ENCODE data around the gene MYH16.
"Not testable (repeated sequence)": the region's sequence is repeated elsewhere in the genome, so short reads cannot be mapped to it uniquely, and the experiment has no call there.

The MYH16 gene

DNA sequence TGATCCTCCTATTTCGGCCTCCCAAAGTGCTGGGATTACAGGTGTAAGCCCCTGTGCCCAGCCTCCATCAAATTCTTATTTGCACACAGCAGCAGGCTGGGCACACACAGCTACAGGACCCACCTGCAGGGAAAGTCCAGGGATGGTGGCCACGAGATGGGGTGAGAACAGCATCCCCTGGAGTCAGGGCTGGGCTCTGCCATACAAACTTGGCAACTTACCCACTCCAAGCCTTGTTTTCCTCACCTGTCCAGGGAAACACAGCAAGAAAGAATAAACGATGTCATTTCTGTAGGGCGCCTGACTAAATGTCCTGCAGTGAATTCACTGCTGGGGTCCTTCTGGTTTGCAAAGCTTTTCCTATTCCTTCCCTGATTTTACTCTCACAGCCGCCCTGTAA lies 5.5 kb downstream of the MYH16 start:
- no peak overlapping the region for H2AFZ ChIP-seq (ENCODE audit: low read depth)
- no peaks in the 10 kb centered on the region for H3K27me3 ChIP-seq (ENCODE audit: insufficient read depth, low read depth)
- H3K36me3 ChIP-seq (ENCODE audit: insufficient read depth), result no peaks in the 10 kb centered on the region
- H4K20me1 ChIP-seq (ENCODE audit: insufficient read depth), result no peaks in the 10 kb centered on the region
- H3K79me2 ChIP-seq (ENCODE audit: insufficient read depth, low read depth), result no peaks in the 10 kb centered on the region
- no peak overlapping the region for H3K4me2 ChIP-seq
- no peak overlapping the region for H3K9ac ChIP-seq
- H3K27ac ChIP-seq, result no peak overlapping the region
- TF ChIP-seq CTCF (conservative IDR thresholded peaks at IDR 0.05; ENCODE audit: low read depth, low read length), result no peak
- no peaks in the 10 kb centered on the region for H3K4me1 ChIP-seq (ENCODE audit: low read depth, poor library complexity, severe bottlenecking)
- no peak overlapping the region for H3K4me3 ChIP-seq (IDR thresholded peaks at IDR 0.05; ENCODE audit: insufficient read depth, low read depth, low read length)

DNA sequence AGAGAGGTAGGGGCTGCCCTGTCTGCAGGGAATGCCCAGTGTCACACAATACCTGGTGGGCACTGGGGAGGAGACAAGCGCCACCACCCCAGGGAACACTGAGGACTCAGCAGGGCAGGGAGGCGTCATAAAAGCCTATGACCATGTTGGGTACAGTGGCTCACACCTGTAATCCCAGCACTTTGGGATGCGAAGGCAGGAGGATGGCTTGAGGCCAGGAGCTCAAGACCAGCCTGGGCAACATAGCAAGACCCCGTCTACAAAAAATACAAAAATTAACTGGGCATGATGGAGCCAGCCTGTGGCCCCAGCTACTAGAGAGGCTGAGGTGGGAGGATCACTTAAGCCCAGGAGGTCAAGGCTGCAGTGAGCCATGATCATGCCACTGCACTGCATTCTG lies 11.5 kb downstream of the MYH16 start:
- H3K27me3 ChIP-seq (ENCODE audit: insufficient read depth, low read depth); H4K20me1 ChIP-seq (ENCODE audit: insufficient read depth); H3K4me1 ChIP-seq (ENCODE audit: low read depth, poor library complexity, severe bottlenecking); H3K9ac ChIP-seq; H2AFZ ChIP-seq (ENCODE audit: low read depth); H3K36me3 ChIP-seq (ENCODE audit: insufficient read depth); H3K79me2 ChIP-seq (ENCODE audit: insufficient read depth, low read depth); H3K27ac ChIP-seq; H3K4me3 ChIP-seq (IDR thresholded peaks at IDR 0.05; ENCODE audit: insufficient read depth, low read depth, low read length); H3K4me2 ChIP-seq: not testable (repeated sequence)

GRCh38 chr7:99287779-99288534 lies 15.3 kb downstream of the MYH16 start:
- no peak overlapping the region for H3K4me3 ChIP-seq (IDR thresholded peaks at IDR 0.05; ENCODE audit: insufficient read depth, low read depth, low read length)
- H2AFZ ChIP-seq (ENCODE audit: low read depth), result no peak overlapping the region
- H3K4me2 ChIP-seq, result no peak overlapping the region
- no peak overlapping the region for H3K27ac ChIP-seq
- H3K27me3 ChIP-seq (ENCODE audit: insufficient read depth, low read depth), result no peaks in the 10 kb centered on the region
- TF ChIP-seq CTCF (conservative IDR thresholded peaks at IDR 0.05; ENCODE audit: low read depth, low read length), result no peak
- no peak overlapping the region for H3K9ac ChIP-seq
- no peaks in the 10 kb centered on the region for H3K79me2 ChIP-seq (ENCODE audit: insufficient read depth, low read depth)
- H3K4me1 ChIP-seq (ENCODE audit: low read depth, poor library complexity, severe bottlenecking), result no peaks in the 10 kb centered on the region
- H3K36me3 ChIP-seq (ENCODE audit: insufficient read depth), result no peaks in the 10 kb centered on the region
- H4K20me1 ChIP-seq (ENCODE audit: insufficient read depth), result no peaks in the 10 kb centered on the region

GRCh38 chr7:99289185-99289584 lies 16.5 kb downstream of the MYH16 start:
- H4K20me1 ChIP-seq (ENCODE audit: insufficient read depth), result no peaks in the 10 kb centered on the region
- H3K9ac ChIP-seq, result no peak overlapping the region
- no peak overlapping the region for H3K4me3 ChIP-seq (IDR thresholded peaks at IDR 0.05; ENCODE audit: insufficient read depth, low read depth, low read length)
- no peaks in the 10 kb centered on the region for H3K36me3 ChIP-seq (ENCODE audit: insufficient read depth)
- TF ChIP-seq CTCF (conservative IDR thresholded peaks at IDR 0.05; ENCODE audit: low read depth, low read length), result no peak
- no peaks in the 10 kb centered on the region for H3K27me3 ChIP-seq (ENCODE audit: insufficient read depth, low read depth)
- no peak overlapping the region for H2AFZ ChIP-seq (ENCODE audit: low read depth)
- H3K4me2 ChIP-seq, result no peak overlapping the region
- H3K27ac ChIP-seq, result no peak overlapping the region
- H3K79me2 ChIP-seq (ENCODE audit: insufficient read depth, low read depth), result no peaks in the 10 kb centered on the region
- no peaks in the 10 kb centered on the region for H3K4me1 ChIP-seq (ENCODE audit: low read depth, poor library complexity, severe bottlenecking)

DNA sequence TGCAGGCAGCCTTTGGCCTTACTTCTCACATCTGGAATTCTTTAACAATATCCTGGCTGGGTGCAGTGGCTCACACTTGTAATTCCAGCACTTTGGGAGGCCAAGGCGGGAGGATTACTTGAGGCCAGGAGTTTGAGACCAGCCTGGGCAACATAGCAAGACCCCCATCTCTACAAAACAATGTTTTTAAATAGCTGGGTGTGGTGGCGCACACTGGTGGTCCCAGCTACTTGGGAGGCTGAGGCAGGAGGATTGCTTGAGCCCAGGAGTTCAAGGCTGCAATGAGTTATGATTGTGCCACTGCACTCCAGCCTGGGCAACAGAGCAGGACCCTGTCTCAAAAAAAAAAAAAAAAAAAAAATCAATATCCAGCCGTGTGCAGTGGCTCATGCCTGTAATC lies 17.5 kb downstream of the MYH16 start:
- not testable (repeated sequence) for H3K27me3 ChIP-seq (ENCODE audit: insufficient read depth, low read depth); H3K4me3 ChIP-seq (IDR thresholded peaks at IDR 0.05; ENCODE audit: insufficient read depth, low read depth, low read length); H3K36me3 ChIP-seq (ENCODE audit: insufficient read depth); H3K27ac ChIP-seq; H2AFZ ChIP-seq (ENCODE audit: low read depth); H3K4me2 ChIP-seq; H3K79me2 ChIP-seq (ENCODE audit: insufficient read depth, low read depth); H4K20me1 ChIP-seq (ENCODE audit: insufficient read depth); H3K4me1 ChIP-seq (ENCODE audit: low read depth, poor library complexity, severe bottlenecking); H3K9ac ChIP-seq

Measured in KMS-11 (cell line).